Measurements from ENCODE around the gene ASB13. TPM values are rescaled to one million over a fixed set of nuclear protein-coding genes. Genes with fewer than 3 reads are reported as not detected.
A peak's percentile ranks its signal among the peaks of the same experiment; 100 is the strongest.

The ASB13 gene
- total and polyA plus RNA-seq, 2 of the 13 experiments (the other 11 are each of a cell fraction or from before 2014, with no cell fraction given) = 9.3 to 15.4 TPM

- TF ChIP-seq, protein P1, sequence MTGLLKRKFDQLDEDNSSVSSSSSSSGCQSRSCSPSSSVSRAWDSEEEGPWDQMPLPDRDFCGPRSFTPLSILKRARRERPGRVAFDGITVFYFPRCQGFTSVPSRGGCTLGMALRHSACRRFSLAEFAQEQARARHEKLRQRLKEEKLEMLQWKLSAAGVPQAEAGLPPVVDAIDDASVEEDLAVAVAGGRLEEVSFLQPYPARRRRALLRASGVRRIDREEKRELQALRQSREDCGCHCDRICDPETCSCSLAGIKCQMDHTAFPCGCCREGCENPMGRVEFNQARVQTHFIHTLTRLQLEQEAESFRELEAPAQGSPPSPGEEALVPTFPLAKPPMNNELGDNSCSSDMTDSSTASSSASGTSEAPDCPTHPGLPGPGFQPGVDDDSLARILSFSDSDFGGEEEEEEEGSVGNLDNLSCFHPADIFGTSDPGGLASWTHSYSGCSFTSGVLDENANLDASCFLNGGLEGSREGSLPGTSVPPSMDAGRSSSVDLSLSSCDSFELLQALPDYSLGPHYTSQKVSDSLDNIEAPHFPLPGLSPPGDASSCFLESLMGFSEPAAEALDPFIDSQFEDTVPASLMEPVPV (CRISPR knock-in tag; IDR thresholded peaks at IDR 0.05) = peak; percentile 78
- TF ChIP-seq, protein P2, sequence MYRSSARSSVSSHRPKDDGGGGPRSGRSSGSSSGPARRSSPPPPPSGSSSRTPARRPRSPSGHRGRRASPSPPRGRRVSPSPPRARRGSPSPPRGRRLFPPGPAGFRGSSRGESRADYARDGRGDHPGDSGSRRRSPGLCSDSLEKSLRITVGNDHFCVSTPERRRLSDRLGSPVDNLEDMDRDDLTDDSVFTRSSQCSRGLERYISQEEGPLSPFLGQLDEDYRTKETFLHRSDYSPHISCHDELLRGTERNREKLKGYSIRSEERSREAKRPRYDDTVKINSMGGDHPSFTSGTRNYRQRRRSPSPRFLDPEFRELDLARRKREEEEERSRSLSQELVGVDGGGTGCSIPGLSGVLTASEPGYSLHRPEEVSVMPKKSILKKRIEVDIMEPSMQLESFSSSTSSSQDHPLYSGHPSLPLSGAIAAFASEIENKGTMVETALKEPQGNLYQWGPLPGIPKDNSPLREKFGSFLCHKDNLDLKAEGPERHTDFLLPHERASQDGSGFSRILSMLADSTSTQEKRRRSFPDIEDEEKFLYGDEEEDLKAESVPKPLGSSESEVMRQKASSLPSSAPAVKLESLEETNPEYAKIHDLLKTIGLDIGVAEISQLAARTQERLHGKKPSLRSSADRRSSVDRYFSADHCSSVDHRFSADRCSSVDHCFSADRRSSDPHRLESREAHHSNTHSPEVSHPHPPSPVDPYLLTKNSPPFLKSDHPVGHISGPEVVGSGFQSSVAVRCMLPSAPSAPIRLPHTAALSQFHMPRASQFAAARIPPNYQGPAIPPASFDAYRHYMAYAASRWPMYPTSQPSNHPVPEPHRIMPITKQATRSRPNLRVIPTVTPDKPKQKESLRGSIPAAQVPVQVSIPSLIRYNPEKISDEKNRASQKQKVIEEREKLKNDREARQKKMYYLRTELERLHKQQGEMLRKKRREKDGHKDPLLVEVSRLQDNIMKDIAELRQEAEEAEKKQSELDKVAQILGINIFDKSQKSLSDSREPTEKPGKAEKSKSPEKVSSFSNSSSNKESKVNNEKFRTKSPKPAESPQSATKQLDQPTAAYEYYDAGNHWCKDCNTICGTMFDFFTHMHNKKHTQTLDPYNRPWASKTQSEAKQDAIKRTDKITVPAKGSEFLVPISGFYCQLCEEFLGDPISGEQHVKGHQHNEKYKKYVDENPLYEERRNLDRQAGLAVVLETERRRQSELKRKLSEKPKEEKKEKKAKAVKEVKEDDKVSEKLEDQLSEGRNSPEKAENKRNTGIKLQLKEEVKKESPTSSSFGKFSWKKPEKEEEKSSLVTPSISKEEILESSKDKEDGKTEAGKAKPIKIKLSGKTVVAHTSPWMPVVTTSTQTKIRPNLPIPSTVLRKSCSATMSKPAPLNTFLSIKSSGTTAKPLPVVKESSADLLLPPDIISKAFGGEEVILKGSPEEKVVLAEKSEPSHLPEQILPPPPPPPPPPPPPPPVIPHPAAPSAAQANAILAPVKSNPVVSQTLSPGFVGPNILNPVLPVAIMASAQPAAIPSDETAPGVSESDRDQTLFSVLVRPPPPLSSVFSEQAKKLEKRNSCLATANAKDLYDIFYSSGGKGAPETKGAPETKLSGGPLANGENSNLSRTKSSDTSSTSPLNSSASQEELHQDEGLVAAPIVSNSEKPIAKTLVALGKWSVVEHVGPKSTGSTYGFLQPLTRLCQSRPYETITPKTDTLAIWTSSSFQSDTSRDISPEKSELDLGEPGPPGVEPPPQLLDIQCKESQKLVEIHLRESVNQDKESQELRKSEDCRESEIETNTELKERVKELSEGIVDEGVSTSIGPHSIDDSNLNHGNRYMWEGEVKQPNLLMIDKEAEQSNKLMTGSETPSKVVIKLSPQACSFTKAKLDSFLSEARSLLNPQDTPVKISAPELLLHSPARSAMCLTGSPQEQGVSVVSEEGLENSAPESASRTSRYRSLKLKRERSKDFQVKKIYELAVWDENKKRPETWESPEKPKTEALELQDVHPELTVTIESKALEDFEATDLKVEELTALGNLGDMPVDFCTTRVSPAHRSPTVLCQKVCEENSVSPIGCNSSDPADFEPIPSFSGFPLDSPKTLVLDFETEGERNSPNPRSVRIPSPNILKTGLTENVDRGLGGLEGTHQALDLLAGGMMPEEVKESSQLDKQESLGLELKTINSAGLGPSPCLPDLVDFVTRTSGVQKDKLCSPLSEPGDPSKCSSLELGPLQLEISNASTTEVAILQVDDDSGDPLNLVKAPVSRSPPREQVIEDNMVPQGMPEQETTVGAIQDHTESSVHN (CRISPR knock-in tag; IDR thresholded peaks at IDR 0.05) = no peak
- peak; percentile 84; the same call in 1 of the 2 replicates for TF ChIP-seq ZMYM2 (CRISPR knock-in tag; IDR thresholded peaks at IDR 0.05)
- TF ChIP-seq NFYB (CRISPR knock-in tag; IDR thresholded peaks at IDR 0.05) = peak; percentile 80
- TF ChIP-seq RERE (CRISPR knock-in tag; IDR thresholded peaks at IDR 0.05; ENCODE audit: low read depth) = 0 out of 2 replicates have a peak, but pooled peaks have one; percentile 32
- TF ChIP-seq ZNF878 (CRISPR knock-in tag; IDR thresholded peaks at IDR 0.05) = peak; percentile 84
- TF ChIP-seq ZSCAN12 (CRISPR knock-in tag; IDR thresholded peaks at IDR 0.05) = peak; percentile 74; the same call in 1 of the 2 replicates
- TF ChIP-seq NR1H2 (CRISPR knock-in tag; IDR thresholded peaks at IDR 0.05; ENCODE audit: borderline replicate concordance, low read depth) = 0 out of 2 replicates have a peak, but pooled peaks have one; percentile 84
- TF ChIP-seq ZNF230 (CRISPR knock-in tag; IDR thresholded peaks at IDR 0.05) = peak; percentile 70; the same call in 1 of the 2 replicates
- TF ChIP-seq EEA1 (CRISPR knock-in tag; IDR thresholded peaks at IDR 0.05; ENCODE audit: borderline replicate concordance) = peak; percentile 73; the same call in 1 of the 2 replicates
- TF ChIP-seq NR3C1 (CRISPR knock-in tag; IDR thresholded peaks at IDR 0.05) = no peak
- TF ChIP-seq NBN (conservative IDR thresholded peaks at IDR 0.05) = no peak
- TF ChIP-seq ZNF879 (CRISPR knock-in tag; IDR thresholded peaks at IDR 0.05) = peak; percentile 98
- peak; percentile 82; the same call in 1 of the 2 replicates for TF ChIP-seq ATAD3A (CRISPR knock-in tag; IDR thresholded peaks at IDR 0.05)
Observed at GRCh38 chr10:5684318-5684970, 18.0 kb upstream of the ASB13 start, which contains the start of gene TASOR2 (continued).
